GM10248 (cell line): Measurements from ENCODE around the gene ACTR3C.

Source experiments
- CTCF ChIA-PET: fragments of 300-600 bp; sonication (Branson Sonifier 250); formaldehyde crosslinking; extraction: SDS; loops from one replicate; lab custom pipeline; 2021; ENCODE audit warnings: antibody characterized with exemption; lab: Yijun Ruan, JAX
- POLR2A ChIA-PET: fragments of 350-650 bp; sonication (Branson Sonifier 250); formaldehyde crosslinking; extraction: SDS; loops from one replicate; lab custom pipeline; 2020; ENCODE audit warnings: antibody characterized with exemption; lab: Yijun Ruan, JAX
- DNase-seq: peaks from one replicate; pipeline ENCODE4 v3.0.0; 2012; ENCODE audit errors: extremely low spot score
- TF ChIP-seq, protein P1 (sequence below): IDR thresholded peaks from 2 replicates; pipeline ENCODE4 v1.5.1; 2012; ENCODE audit warnings: mild to moderate bottlenecking, low read depth; ENCODE audit errors: extremely low read depth, missing control alignments, control extremely low read depth

ACTR3C gene

DNA sequence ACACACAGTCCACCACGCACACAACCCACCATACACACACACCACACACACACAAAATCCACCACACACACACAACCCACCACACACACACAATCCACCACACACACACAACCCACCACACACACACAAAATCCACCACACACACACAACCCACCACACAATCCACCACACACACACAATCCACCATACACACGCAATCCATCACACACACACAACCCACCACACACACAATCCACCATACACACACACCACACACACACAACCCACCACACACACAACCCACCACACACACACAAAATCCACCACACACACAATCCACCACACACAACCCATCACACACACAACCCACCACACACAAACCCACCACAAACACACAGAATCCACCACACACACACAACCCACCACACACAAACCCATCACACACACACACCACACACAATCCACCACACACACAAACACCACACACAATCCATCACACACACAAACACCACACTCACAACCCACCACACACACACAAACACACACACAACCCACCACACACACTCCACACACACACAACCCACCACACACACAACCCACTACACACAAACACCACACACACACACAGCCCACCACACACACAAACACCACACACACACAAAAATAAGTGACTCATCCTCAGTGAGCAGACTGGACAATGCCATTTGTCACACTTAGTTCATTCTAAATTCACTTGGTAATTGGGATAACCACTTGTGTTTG lies 36.4 kb upstream of the ACTR3C start:
- TF ChIP-seq, protein P1, sequence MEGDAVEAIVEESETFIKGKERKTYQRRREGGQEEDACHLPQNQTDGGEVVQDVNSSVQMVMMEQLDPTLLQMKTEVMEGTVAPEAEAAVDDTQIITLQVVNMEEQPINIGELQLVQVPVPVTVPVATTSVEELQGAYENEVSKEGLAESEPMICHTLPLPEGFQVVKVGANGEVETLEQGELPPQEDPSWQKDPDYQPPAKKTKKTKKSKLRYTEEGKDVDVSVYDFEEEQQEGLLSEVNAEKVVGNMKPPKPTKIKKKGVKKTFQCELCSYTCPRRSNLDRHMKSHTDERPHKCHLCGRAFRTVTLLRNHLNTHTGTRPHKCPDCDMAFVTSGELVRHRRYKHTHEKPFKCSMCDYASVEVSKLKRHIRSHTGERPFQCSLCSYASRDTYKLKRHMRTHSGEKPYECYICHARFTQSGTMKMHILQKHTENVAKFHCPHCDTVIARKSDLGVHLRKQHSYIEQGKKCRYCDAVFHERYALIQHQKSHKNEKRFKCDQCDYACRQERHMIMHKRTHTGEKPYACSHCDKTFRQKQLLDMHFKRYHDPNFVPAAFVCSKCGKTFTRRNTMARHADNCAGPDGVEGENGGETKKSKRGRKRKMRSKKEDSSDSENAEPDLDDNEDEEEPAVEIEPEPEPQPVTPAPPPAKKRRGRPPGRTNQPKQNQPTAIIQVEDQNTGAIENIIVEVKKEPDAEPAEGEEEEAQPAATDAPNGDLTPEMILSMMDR: no peak
- ChIA-PET POLR2A (no interaction called here), CTCF (no interaction called here)
- DNase-seq: no peak

DNA sequence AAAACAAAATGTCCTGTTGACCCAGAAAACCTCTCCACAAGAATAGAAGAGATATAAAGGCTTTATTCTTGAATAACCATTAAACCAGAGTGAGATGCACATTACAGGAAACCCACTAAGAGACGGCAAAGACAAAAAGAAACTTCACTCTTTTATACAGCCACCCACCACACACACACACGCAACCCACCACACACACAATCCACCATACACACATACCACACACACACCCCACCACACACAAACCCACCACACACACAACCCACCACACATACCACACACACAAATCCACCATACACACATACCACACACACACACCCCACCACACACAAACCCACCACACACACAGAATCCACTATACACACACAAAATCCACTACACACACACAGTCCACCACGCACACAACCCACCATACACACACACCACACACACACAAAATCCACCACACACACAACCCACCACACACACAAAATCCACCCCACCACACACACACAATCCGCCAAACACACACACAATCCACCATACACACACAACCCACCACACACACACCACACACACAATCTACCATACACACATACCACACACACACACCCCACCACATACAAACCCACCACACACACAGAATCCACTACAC lies 35.8 kb upstream of the ACTR3C start:
- TF ChIP-seq, protein P1: no peak
- POLR2A ChIA-PET: no interaction called here
- no peak for DNase-seq
- CTCF ChIA-PET: interaction anchor here (1.3 to 5.6 kb wide), 5 partner anchors 9 to 42 kb away, joined by 3 to 66 read pairs (median 5); partner anchors contain the start of gene REPIN1

DNA sequence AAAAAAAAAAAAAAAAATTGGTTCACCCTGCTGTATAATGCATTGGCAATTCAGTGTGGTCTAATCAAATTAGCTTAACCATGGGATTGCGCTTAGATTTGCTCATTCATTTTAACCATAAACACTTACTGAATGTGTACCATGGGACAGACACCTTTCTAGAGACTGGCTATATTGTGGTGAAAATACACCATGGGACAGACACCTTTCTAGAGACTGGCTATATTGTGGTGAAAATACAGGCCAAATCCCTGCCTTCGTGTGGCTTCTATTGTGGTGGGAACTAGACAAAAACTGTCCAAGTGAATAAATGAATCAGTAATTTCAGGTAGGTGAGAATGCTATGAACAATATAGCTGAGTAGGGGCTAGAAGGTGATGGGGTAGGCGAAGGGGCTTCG lies 35.1 kb upstream of the ACTR3C start:
- ChIA-PET CTCF (interaction anchor here (1.3 to 5.6 kb wide), 6 partner anchors 9 to 63 kb away, joined by 3 to 66 read pairs (median 4); partner anchors contain the start of gene REPIN1), POLR2A (no interaction called here)
- no peak for DNase-seq
- TF ChIP-seq, protein P1: no peak

DNA sequence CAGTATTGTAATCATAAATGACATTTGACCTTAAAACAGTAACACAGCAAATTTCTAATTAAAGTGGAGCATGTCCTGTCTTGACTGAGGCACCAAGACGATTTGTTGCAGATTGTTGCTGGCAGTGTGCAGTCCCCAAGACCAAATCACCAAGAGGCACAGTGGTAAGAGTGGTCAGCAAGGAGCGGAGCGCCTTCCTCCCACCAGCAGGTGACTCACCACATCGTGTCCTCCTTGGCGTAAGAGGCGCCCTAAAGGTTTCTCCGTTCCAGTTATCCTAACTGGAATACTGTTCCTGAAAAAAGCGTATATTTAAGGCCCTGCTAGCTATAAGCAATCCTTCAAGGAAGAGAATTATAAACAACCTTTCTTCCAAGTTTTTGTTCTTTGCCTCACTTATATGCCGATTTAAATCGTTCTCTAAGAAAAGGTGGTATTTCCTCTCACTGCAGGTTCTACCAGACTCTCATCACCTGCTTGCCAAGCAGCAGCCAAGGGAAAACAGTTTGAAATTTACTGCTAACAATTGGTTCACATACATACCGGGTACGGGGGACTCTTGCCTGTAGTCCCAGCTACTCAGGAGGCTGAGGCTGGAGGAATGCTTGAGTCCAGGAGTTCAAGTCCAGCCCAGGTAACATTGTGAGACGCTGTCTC lies 34.6 kb upstream of the ACTR3C start:
- ChIA-PET CTCF (interaction anchor here (1.3 to 5.6 kb wide), 7 partner anchors 9 to 63 kb away, joined by 3 to 66 read pairs (median 5); partner anchors contain the start of gene REPIN1), POLR2A (no interaction called here)
- TF ChIP-seq, protein P1: no peak
- DNase-seq: no peak

DNA sequence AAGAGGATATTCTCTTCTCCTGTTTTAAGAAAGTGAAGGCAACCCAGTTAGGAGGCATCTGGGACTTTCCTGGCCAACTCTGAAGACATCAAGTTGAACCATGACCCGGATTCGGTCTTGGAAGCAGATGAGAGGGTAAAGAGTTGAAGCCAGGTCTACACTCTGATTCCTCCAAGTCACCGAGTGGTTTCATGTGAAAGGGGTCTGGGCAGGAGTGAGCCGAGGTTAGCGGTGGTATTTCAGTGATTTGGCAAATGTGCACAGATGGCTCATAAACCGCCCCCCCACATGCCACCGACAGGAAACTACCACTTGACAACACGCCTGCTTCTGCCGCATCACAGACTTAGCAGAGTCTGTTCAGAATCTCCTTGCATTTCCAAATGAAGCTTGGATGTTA lies 33.9 kb upstream of the ACTR3C start:
- no peak for DNase-seq

More for the DNA sequence above, 33.9 kb upstream of the ACTR3C start:
- ChIA-PET CTCF (interaction anchor here (1.3 to 5.6 kb wide), 11 partner anchors 8 to 64 kb away, joined by 3 to 66 read pairs (median 7); partner anchors contain the start of gene REPIN1), POLR2A (no interaction called here)
- TF ChIP-seq, protein P1: no peak
